GM12873 (cell line): Measurements from ENCODE around the gene CCL2.

Experiments
- CTCF ChIP-seq: IDR thresholded peaks from 2 replicates; pipeline ENCODE4 v1.5.1; 2012; ENCODE audit warnings: low read depth, mild to moderate bottlenecking, moderate library complexity, low read length, control low read depth; ENCODE audit not compliant: insufficient read depth; ENCODE audit errors: missing control alignments

The CCL2 gene

GRCh38 chr17:34299027-34299426 is 43.9 kb downstream of the CCL2 start:
- no peak for TF ChIP-seq CTCF

- no peak for TF ChIP-seq CTCF
Observed at GRCh38 chr17:34299956-34300577, 45.0 kb downstream of the CCL2 start.

GRCh38 chr17:34300652-34301370 is 45.7 kb downstream of the CCL2 start:
- TF ChIP-seq CTCF: no peak

GRCh38 chr17:34301986-34302385 is 46.9 kb downstream of the CCL2 start:
- no peak for TF ChIP-seq CTCF

GRCh38 chr17:34302636-34303035 is 47.6 kb downstream of the CCL2 start:
- TF ChIP-seq CTCF: no peak

GRCh38 chr17:34303606-34304005 is 48.5 kb downstream of the CCL2 start:
- TF ChIP-seq CTCF: no peak

GRCh38 chr17:34305061-34305460 is 50.0 kb downstream of the CCL2 start:
- no peak for TF ChIP-seq CTCF
